D721Med (cell line): ENCODE data around the gene SLCO2A1.

ENCODE experiments used
- DNase-seq: peaks from one replicate; pipeline ENCODE4 v3.0.0; 2011; ENCODE audit warnings: low spot score; ENCODE audit not compliant: insufficient read length
- FAIRE-seq: peaks from 2 replicates; lab custom pipeline; 2011; peaks lifted over from hg19 to GRCh38; lab: Jason Lieb, UNC
- CTCF ChIP-seq: IDR thresholded peaks from 2 replicates; pipeline ENCODE4 v1.5.1; 2012; ENCODE audit warnings: mild to moderate bottlenecking, control low read depth; ENCODE audit not compliant: insufficient read depth; ENCODE audit errors: missing control alignments

The SLCO2A1 gene

GRCh38 chr3:133928136-133928893 is 101.4 kb downstream of the SLCO2A1 start:
- no peak for TF ChIP-seq CTCF
- FAIRE-seq, result no peak
- DNase-seq, result no peak

DNA sequence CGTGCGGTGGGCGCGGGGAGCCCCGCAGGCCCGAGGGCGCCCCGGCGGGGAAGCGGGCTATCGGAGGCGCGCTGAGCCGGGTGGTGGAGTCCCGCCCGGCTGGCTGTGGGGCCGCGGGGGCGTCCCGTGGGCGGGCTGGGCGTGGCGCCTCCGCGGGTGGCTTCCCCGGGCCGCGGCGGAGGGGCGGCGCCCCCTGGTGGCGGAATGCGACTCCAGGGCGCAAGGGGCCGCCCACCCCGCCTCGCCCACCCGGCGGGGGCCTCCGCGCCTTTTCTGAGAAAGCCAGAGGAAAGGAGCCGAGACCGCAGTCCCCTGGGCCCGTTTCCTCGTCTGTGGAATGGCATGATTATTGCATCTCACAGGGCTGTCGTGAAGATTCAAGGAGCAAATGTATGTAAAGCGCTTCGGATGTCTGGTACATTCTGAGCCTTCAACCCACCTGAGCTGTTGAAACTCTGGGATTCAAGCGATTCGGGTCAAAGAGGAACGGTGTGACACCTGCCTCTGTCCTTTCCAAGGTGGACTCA is 102.1 kb downstream of the SLCO2A1 start:
- FAIRE-seq (no peak), DNase-seq (peak; percentile 67)
- peak; percentile 43 for TF ChIP-seq CTCF

GRCh38 chr3:133926736-133927539 is 102.8 kb downstream of the SLCO2A1 start:
- FAIRE-seq (no peak), DNase-seq (no peak)
- no peak for TF ChIP-seq CTCF

GRCh38 chr3:133925960-133926735 is 103.6 kb downstream of the SLCO2A1 start:
- no peak for FAIRE-seq
- no peak for TF ChIP-seq CTCF
- no peak for DNase-seq

GRCh38 chr3:133924041-133924440 is 105.7 kb downstream of the SLCO2A1 start:
- no peak for TF ChIP-seq CTCF
- DNase-seq, result no peak
- FAIRE-seq, result no peak

GRCh38 chr3:133921592-133921991 is 108.1 kb downstream of the SLCO2A1 start:
- TF ChIP-seq CTCF, result no peak
- DNase-seq (no peak), FAIRE-seq (no peak)
